ENCODE data around the gene CTNNA2.

CTNNA2 gene

DNA sequence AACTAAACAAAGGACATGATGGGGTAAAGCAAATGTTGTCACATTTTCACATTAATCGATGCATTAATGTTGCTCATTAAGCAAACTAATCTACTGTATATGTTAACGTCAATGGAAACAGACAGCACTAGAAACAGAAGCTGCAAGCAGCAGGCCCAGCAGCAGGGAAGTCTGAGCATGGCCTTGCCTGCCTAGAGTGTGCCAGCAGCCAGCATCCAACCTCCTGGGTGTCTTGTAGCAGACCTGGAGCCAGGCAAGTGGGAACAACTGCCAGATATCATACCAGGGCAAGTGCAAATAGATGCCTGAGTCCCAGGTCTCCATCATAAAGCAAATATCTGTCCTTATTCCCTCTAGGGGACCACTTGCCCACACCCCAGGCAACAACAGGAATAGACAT, 472.7 kb downstream of the CTNNA2 start:
- Histone ChIP-seq H3K27me3 (ENCODE audit: control insufficient read depth, insufficient read depth, low read length) (no peaks in the 10 kb centered on the region), H3K36me3 (ENCODE audit: control insufficient read depth, low read depth, low read length) (no peaks in the 10 kb centered on the region), H3K9ac (ENCODE audit: low read length) (no peak overlapping the region)

GRCh38 chr2:79993144-79993543, 480.3 kb downstream of the CTNNA2 start:
- no peak overlapping the region for H3K9ac ChIP-seq (ENCODE audit: low read length)
- H3K4me1 ChIP-seq (ENCODE audit: control insufficient read depth, low read depth, low read length) = no peaks in the 10 kb centered on the region
- no peak overlapping the region for H3K27ac ChIP-seq (ENCODE audit: low read length)

More for the DNA sequence above, 472.7 kb downstream of the CTNNA2 start:
- no peaks in the 10 kb centered on the region for H3K4me1 ChIP-seq (ENCODE audit: control insufficient read depth, low read depth, low read length)
- no peaks in the 10 kb centered on the region for H3K9me3 ChIP-seq (ENCODE audit: control insufficient read depth, low read depth, low read length)
- no peak overlapping the region for H3K4me3 ChIP-seq (ENCODE audit: low read length)
- no peak overlapping the region for H3K27ac ChIP-seq (ENCODE audit: low read length)

GRCh38 chr2:79994161-79994560, 481.3 kb downstream of the CTNNA2 start:
- Histone ChIP-seq H3K36me3 (ENCODE audit: control insufficient read depth, low read depth, low read length) (no peaks in the 10 kb centered on the region), H3K9ac (ENCODE audit: low read length) (no peak overlapping the region)

More at GRCh38 chr2:79993144-79993543, 480.3 kb downstream of the CTNNA2 start:
- Histone ChIP-seq H3K9me3 (ENCODE audit: control insufficient read depth, low read depth, low read length) (no peaks in the 10 kb centered on the region), H3K27me3 (ENCODE audit: control insufficient read depth, insufficient read depth, low read length) (no peaks in the 10 kb centered on the region), H3K4me3 (ENCODE audit: low read length) (no peak overlapping the region), H3K36me3 (ENCODE audit: control insufficient read depth, low read depth, low read length) (no peaks in the 10 kb centered on the region)

DNA sequence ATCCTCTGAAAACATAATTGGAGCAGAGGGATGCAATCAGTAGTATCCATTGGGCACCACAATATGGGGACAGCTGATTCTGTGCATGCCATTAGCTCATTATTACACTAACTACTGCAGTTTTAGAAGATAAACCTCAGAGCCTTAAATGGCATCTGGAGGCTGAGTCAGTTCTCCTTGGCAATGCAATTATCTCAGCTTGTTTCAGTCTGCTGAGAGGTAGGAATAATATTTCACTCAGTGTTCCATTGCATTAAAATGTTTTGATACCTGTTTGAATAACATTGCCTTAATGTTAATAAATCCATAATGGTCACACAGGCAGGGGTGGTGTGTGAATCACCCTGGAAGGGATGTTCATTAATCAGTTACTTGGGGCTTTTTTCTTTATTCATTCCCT, 482.1 kb downstream of the CTNNA2 start:
- Histone ChIP-seq H3K36me3 (ENCODE audit: control insufficient read depth, low read depth, low read length) (no peaks in the 10 kb centered on the region), H3K9ac (ENCODE audit: low read length) (no peak overlapping the region), H3K27ac (ENCODE audit: low read length) (no peak overlapping the region), H3K9me3 (ENCODE audit: control insufficient read depth, low read depth, low read length) (no peaks in the 10 kb centered on the region), H3K4me1 (ENCODE audit: control insufficient read depth, low read depth, low read length) (no peaks in the 10 kb centered on the region), H3K4me3 (ENCODE audit: low read length) (no peak overlapping the region), H3K27me3 (ENCODE audit: control insufficient read depth, insufficient read depth, low read length) (no peaks in the 10 kb centered on the region)

More at GRCh38 chr2:79994161-79994560, 481.3 kb downstream of the CTNNA2 start:
- H3K4me3 ChIP-seq (ENCODE audit: low read length) = no peak overlapping the region
- H3K27ac ChIP-seq (ENCODE audit: low read length) = no peak overlapping the region
- no peaks in the 10 kb centered on the region for H3K9me3 ChIP-seq (ENCODE audit: control insufficient read depth, low read depth, low read length)
- no peaks in the 10 kb centered on the region for H3K4me1 ChIP-seq (ENCODE audit: control insufficient read depth, low read depth, low read length)
- no peaks in the 10 kb centered on the region for H3K27me3 ChIP-seq (ENCODE audit: control insufficient read depth, insufficient read depth, low read length)

- Histone ChIP-seq H3K4me3 (ENCODE audit: low read length) (no peak overlapping the region), H3K4me1 (ENCODE audit: control insufficient read depth, low read depth, low read length) (no peaks in the 10 kb centered on the region), H3K27me3 (ENCODE audit: control insufficient read depth, insufficient read depth, low read length) (no peaks in the 10 kb centered on the region), H3K9me3 (ENCODE audit: control insufficient read depth, low read depth, low read length) (no peaks in the 10 kb centered on the region), H3K27ac (ENCODE audit: low read length) (no peak overlapping the region), H3K36me3 (ENCODE audit: control insufficient read depth, low read depth, low read length) (no peaks in the 10 kb centered on the region), H3K9ac (ENCODE audit: low read length) (no peak overlapping the region)
Measured at GRCh38 chr2:79996709-79997108, 483.9 kb downstream of the CTNNA2 start.

GRCh38 chr2:80001701-80002101, 488.9 kb downstream of the CTNNA2 start:
- H3K4me3 ChIP-seq (ENCODE audit: low read length) = no peak overlapping the region
- H3K27me3 ChIP-seq (ENCODE audit: control insufficient read depth, insufficient read depth, low read length) = peaks cover 14% of the 10 kb centered on the region
- no peak overlapping the region for H3K9ac ChIP-seq (ENCODE audit: low read length)
- no peaks in the 10 kb centered on the region for H3K36me3 ChIP-seq (ENCODE audit: control insufficient read depth, low read depth, low read length)
- H3K9me3 ChIP-seq (ENCODE audit: control insufficient read depth, low read depth, low read length) = no peaks in the 10 kb centered on the region
- no peak overlapping the region for H3K27ac ChIP-seq (ENCODE audit: low read length)
- H3K4me1 ChIP-seq (ENCODE audit: control insufficient read depth, low read depth, low read length) = no peaks in the 10 kb centered on the region

- Histone ChIP-seq H3K4me3 (ENCODE audit: low read length) (no peak overlapping the region), H3K9me3 (ENCODE audit: control insufficient read depth, low read depth, low read length) (no peaks in the 10 kb centered on the region), H3K36me3 (ENCODE audit: control insufficient read depth, low read depth, low read length) (no peaks in the 10 kb centered on the region), H3K4me1 (ENCODE audit: control insufficient read depth, low read depth, low read length) (no peaks in the 10 kb centered on the region), H3K27ac (ENCODE audit: low read length) (no peak overlapping the region), H3K9ac (ENCODE audit: low read length) (no peak overlapping the region), H3K27me3 (ENCODE audit: control insufficient read depth, insufficient read depth, low read length) (peaks cover 18% of the 10 kb centered on the region)
Measured at GRCh38 chr2:80002112-80002511, 489.3 kb downstream of the CTNNA2 start.

- Histone ChIP-seq H3K4me3 (ENCODE audit: low read length) (no peak overlapping the region), H3K27ac (ENCODE audit: low read length) (no peak overlapping the region), H3K9me3 (ENCODE audit: control insufficient read depth, low read depth, low read length) (no peaks in the 10 kb centered on the region)
Measured at GRCh38 chr2:80002568-80003157, 489.8 kb downstream of the CTNNA2 start.

DNA sequence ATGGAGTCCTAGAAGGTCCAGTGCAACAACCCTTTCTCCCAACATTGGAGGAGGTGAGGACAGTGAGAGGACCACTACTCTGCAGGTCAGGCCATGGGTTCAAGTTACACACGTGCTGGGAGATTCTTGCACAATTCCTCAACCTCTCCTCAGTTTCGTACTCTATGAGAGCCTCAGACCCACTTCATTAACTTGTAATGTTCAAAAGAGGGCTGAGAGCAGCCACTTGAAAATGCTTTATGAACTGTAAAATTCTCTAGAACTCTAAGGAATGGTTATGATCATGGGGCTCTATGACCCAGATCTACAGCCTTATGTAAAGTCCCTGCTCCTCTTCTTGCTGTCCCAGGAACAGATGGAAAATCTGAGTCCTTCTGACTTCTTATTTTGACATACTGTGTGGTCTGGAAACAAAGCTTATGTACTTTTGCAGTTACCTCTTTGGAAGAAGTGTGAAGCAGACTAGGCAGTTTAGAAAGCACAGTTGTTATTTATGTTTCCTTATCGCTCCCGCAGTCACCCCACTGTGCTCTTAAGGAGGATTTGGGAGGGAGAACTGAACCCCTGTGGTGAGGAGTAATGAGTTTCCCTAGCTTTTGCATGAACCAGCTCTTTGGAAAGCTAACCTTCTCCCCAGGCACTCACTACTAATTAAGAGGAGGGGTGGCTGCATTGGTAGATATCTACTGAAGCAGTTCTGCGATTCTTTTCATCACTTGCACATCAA, 495.1 kb downstream of the CTNNA2 start:
- Histone ChIP-seq H3K4me1 (ENCODE audit: control insufficient read depth, low read depth, low read length) (peaks cover 12% of the 10 kb centered on the region), H3K27ac (ENCODE audit: low read length) (no peak overlapping the region), H3K36me3 (ENCODE audit: control insufficient read depth, low read depth, low read length) (no peaks in the 10 kb centered on the region), H3K27me3 (ENCODE audit: control insufficient read depth, insufficient read depth, low read length) (peaks cover 48% of the 10 kb centered on the region), H3K9ac (ENCODE audit: low read length) (no peak overlapping the region), H3K9me3 (ENCODE audit: control insufficient read depth, low read depth, low read length) (no peaks in the 10 kb centered on the region), H3K4me3 (ENCODE audit: low read length) (no peak overlapping the region)

More at GRCh38 chr2:80002568-80003157, 489.8 kb downstream of the CTNNA2 start:
- H3K36me3 ChIP-seq (ENCODE audit: control insufficient read depth, low read depth, low read length) = no peaks in the 10 kb centered on the region
- H3K4me1 ChIP-seq (ENCODE audit: control insufficient read depth, low read depth, low read length) = peaks cover 4% of the 10 kb centered on the region
- H3K9ac ChIP-seq (ENCODE audit: low read length) = no peak overlapping the region
- peaks cover 24% of the 10 kb centered on the region for H3K27me3 ChIP-seq (ENCODE audit: control insufficient read depth, insufficient read depth, low read length)

GRCh38 chr2:80008596-80008995, 495.7 kb downstream of the CTNNA2 start:
- Histone ChIP-seq H3K36me3 (ENCODE audit: control insufficient read depth, low read depth, low read length) (no peaks in the 10 kb centered on the region), H3K9ac (ENCODE audit: low read length) (no peak overlapping the region), H3K27me3 (ENCODE audit: control insufficient read depth, insufficient read depth, low read length) (peaks cover 48% of the 10 kb centered on the region), H3K27ac (ENCODE audit: low read length) (no peak overlapping the region), H3K4me3 (ENCODE audit: low read length) (no peak overlapping the region), H3K4me1 (ENCODE audit: control insufficient read depth, low read depth, low read length) (peaks cover 12% of the 10 kb centered on the region), H3K9me3 (ENCODE audit: control insufficient read depth, low read depth, low read length) (no peaks in the 10 kb centered on the region)

DNA sequence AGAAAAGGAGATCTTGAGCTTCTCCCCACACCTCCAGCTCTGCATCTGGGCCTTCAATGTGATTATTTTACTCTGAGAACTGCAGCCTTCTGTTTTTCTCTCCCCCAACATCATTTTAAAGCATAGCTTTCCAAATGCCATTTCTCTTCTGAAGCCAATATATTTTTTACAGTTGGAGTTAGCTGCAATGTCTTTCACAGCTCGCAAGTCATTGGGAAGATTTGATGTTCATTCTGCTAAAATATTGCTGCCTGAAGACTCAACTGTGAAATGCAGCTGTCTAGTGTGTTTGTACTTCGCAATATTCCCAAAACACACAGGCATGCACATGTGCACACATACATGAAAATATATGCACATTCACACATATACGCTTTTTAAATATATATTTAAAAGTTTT, 496.4 kb downstream of the CTNNA2 start:
- H3K27me3 ChIP-seq (ENCODE audit: control insufficient read depth, insufficient read depth, low read length) = peaks cover 48% of the 10 kb centered on the region
- no peaks in the 10 kb centered on the region for H3K36me3 ChIP-seq (ENCODE audit: control insufficient read depth, low read depth, low read length)
- H3K27ac ChIP-seq (ENCODE audit: low read length) = no peak overlapping the region
- H3K9ac ChIP-seq (ENCODE audit: low read length) = no peak overlapping the region
- H3K9me3 ChIP-seq (ENCODE audit: control insufficient read depth, low read depth, low read length) = no peaks in the 10 kb centered on the region
- H3K4me3 ChIP-seq (ENCODE audit: low read length) = no peak overlapping the region
- peaks cover 12% of the 10 kb centered on the region for H3K4me1 ChIP-seq (ENCODE audit: control insufficient read depth, low read depth, low read length)

- H3K4me3 ChIP-seq (ENCODE audit: low read length) = no peak overlapping the region
- H3K27ac ChIP-seq (ENCODE audit: low read length) = no peak overlapping the region
- H3K36me3 ChIP-seq (ENCODE audit: control insufficient read depth, low read depth, low read length) = no peaks in the 10 kb centered on the region
- H3K9ac ChIP-seq (ENCODE audit: low read length) = no peak overlapping the region
- H3K27me3 ChIP-seq (ENCODE audit: control insufficient read depth, insufficient read depth, low read length) = peaks cover 30% of the 10 kb centered on the region
- no peaks in the 10 kb centered on the region for H3K9me3 ChIP-seq (ENCODE audit: control insufficient read depth, low read depth, low read length)
- H3K4me1 ChIP-seq (ENCODE audit: control insufficient read depth, low read depth, low read length) = peaks cover 12% of the 10 kb centered on the region
Measured at GRCh38 chr2:80012061-80012460, 499.2 kb downstream of the CTNNA2 start.
